BLaER1 treated with 17β-estradiol and CSF1 and Interleukin-3, amounts not matched to agents 10 nM and 100 nM (cell line): ENCODE data around the gene ANP32A.

ENCODE experiments used
- H3K27ac ChIP-seq, 11 experiments: shearing (Covaris generic); formaldehyde crosslinking; 2 replicates each; pipeline ENCODE4 v1.8.1; 2022
- H3K27me3 ChIP-seq, 11 experiments: shearing (Covaris generic); formaldehyde crosslinking; 2 replicates each; pipeline ENCODE4 v1.8.1; 2022
- H3K36me3 ChIP-seq, 11 experiments: shearing (Covaris generic); formaldehyde crosslinking; 2 replicates each; pipeline ENCODE4 v1.8.1; 2022
- H3K4me1 ChIP-seq, 10 experiments: shearing (Covaris generic); formaldehyde crosslinking; 2 replicates each; pipeline ENCODE4 v1.8.1; 2022
- H3K4me2 ChIP-seq, 11 experiments: shearing (Covaris generic); formaldehyde crosslinking; 2 replicates each; pipeline ENCODE4 v1.8.1; 2022
- H3K4me3 ChIP-seq, 10 experiments: shearing (Covaris generic); formaldehyde crosslinking; 2 replicates each; pipeline ENCODE4 v1.8.1; 2022
- H3K9ac ChIP-seq, 11 experiments: shearing (Covaris generic); formaldehyde crosslinking; 2 replicates each; pipeline ENCODE4 v1.8.1; 2022
- H3K9me3 ChIP-seq, 11 experiments: shearing (Covaris generic); formaldehyde crosslinking; replicated peaks in 1 of 11; 2 replicates each; pipeline ENCODE4 v1.8.1; 2022
- H4K20me1 ChIP-seq, 11 experiments: shearing (Covaris generic); formaldehyde crosslinking; 2 replicates each; pipeline ENCODE4 v1.8.1; 2022
- Cebpa-rat ChIP-seq, 11 experiments: shearing (Covaris generic); IDR thresholded peaks; 2 replicates each; pipeline ENCODE4 v1.8.1; 2022

Gene ANP32A

DNA sequence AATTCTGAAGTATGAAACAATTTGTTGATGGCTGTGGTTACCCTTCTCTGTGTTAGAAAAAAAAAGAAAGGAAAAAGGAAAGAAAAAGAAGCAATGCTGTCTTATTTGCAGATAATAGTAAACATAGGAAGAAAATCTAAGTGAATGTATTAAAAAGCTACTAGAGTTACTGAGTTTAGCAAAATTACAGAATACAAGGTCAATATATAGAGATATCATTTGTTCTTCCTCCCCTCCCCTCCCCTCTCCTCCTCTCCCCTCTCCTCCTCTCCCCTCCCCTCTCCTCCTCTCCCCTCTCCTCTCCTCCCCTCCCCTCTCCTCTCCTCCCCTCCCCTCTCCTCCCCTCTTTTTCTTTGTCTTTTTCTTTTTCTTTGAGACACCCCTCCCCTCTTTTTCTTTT lies 69.1 kb downstream of the ANP32A start:
- H3K27me3 ChIP-seq: no peaks in the 10 kb centered on the region
- H3K4me1 ChIP-seq: peaks cover 0 to 12% (median 0%) of the 10 kb centered on the region in 10 experiments; a peak in 8 of 20 replicates
- TF ChIP-seq Cebpa-rat (IDR thresholded peaks at IDR 0.05): no peak
- no peak overlapping the region for H3K27ac ChIP-seq
- H3K36me3 ChIP-seq: no peaks in the 10 kb centered on the region
- H3K9me3 ChIP-seq: peaks cover 9 to 29% (median 16%) of the 10 kb centered on the region in 11 experiments
- H3K4me3 ChIP-seq: no peak overlapping the region
- no peak overlapping the region for H3K4me2 ChIP-seq
- no peaks in the 10 kb centered on the region for H4K20me1 ChIP-seq
- no peak overlapping the region for H3K9ac ChIP-seq

- no peak overlapping the region for H3K4me2 ChIP-seq
- H3K9me3 ChIP-seq: peaks cover 9 to 29% (median 16%) of the 10 kb centered on the region in 11 experiments
- H3K27me3 ChIP-seq: no peaks in the 10 kb centered on the region
- no peaks in the 10 kb centered on the region for H4K20me1 ChIP-seq
- H3K9ac ChIP-seq: no peak overlapping the region
- TF ChIP-seq Cebpa-rat (IDR thresholded peaks at IDR 0.05): no peak
- H3K4me1 ChIP-seq: peaks cover 0 to 7% (median 0%) of the 10 kb centered on the region in 10 experiments; a peak in 8 of 20 replicates
- no peaks in the 10 kb centered on the region for H3K36me3 ChIP-seq
- no peak overlapping the region for H3K27ac ChIP-seq
- H3K4me3 ChIP-seq: no peak overlapping the region
Observed at GRCh38 chr15:68749793-68750192, 70.9 kb downstream of the ANP32A start.

DNA sequence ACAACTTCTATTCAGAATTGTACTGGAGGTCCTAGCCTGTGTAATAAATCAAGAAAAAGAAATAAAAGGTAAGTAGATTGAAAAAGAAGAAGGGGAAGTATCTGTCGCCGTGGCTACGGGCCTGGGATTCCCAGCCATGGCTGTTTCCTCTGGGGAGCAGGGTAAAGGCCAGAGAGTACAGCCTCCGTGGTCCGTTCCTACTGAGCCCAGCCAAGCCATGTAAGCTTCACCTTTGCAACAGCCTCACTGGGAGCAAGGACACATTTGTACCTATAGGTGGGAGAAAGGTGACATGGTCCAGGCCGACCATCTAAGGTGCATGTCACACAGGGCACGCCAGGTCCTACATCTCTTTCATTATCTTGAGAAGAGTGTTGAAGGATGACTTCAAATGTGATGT lies 71.3 kb downstream of the ANP32A start:
- Histone ChIP-seq H3K36me3 (no peaks in the 10 kb centered on the region), H3K9me3 (peaks cover 9 to 29% (median 16%) of the 10 kb centered on the region in 11 experiments), H4K20me1 (no peaks in the 10 kb centered on the region), H3K9ac (no peak overlapping the region), H3K27ac (no peak overlapping the region), H3K4me1 (0 out of 20 replicates have a peak, but pooled peaks cover 0 to 3% (median 0%) of the 10 kb centered on the region in 10 experiments), H3K27me3 (no peaks in the 10 kb centered on the region), H3K4me3 (no peak overlapping the region), H3K4me2 (no peak overlapping the region)
- no peak for TF ChIP-seq Cebpa-rat (IDR thresholded peaks at IDR 0.05)

- H3K27me3 ChIP-seq: no peaks in the 10 kb centered on the region
- no peak overlapping the region for H3K4me3 ChIP-seq
- H3K27ac ChIP-seq: no peak overlapping the region
- no peak overlapping the region for H3K9ac ChIP-seq
- H3K4me2 ChIP-seq: no peak overlapping the region
- H3K4me1 ChIP-seq: peaks cover 0 to 6% (median 0%) of the 10 kb centered on the region in 10 experiments; a peak in 3 of 20 replicates
- no peaks in the 10 kb centered on the region for H4K20me1 ChIP-seq
- H3K9me3 ChIP-seq: peaks cover 0 to 3% (median 0%) of the 10 kb centered on the region in 11 experiments; a peak in 7 of 22 replicates
- H3K36me3 ChIP-seq: no peaks in the 10 kb centered on the region
- no peak for TF ChIP-seq Cebpa-rat (IDR thresholded peaks at IDR 0.05)
Observed at GRCh38 chr15:68743256-68743655, 77.4 kb downstream of the ANP32A start.

DNA sequence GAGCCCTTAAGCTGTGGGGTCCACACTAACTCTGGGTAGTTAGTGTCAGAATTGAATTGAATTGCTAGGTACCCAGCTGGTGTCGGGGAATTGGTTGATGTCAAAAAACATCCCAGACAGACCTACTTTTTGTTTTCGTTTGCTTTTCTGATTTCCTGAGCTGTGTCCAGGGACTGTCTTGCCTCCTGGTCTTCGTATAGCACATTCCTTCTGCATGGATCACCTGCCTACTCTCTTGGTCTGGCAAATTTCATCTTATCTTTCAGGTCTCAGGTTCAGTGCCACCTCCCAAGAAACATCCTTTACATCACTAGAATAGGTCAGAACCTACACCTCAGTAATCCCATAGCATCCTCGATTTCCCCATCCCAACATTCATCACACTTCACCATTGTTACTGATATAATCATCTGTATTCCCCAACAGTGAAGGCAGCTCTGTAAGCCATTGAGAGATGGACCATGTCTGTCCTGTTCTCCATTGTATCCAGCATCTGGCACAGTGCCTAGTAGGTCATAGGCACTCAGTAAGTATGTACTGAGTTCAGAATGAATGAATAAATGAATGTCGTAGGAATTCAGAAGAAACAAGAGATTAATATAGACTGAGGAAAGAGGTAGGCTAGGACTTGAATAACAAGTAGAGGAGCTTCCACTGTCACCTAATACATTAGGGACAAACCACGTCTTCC lies 81.2 kb downstream of the ANP32A start:
- Histone ChIP-seq H4K20me1 (no peaks in the 10 kb centered on the region), H3K27ac (no peak overlapping the region), H3K27me3 (no peaks in the 10 kb centered on the region), H3K4me2 (no peak overlapping the region), H3K4me1 (peaks cover 0 to 10% (median 5%) of the 10 kb centered on the region in 10 experiments; a peak in 13 of 20 replicates), H3K36me3 (no peaks in the 10 kb centered on the region), H3K4me3 (no peak overlapping the region), H3K9ac (no peak overlapping the region), H3K9me3 (no peaks in the 10 kb centered on the region)
- no peak for TF ChIP-seq Cebpa-rat (IDR thresholded peaks at IDR 0.05)

DNA sequence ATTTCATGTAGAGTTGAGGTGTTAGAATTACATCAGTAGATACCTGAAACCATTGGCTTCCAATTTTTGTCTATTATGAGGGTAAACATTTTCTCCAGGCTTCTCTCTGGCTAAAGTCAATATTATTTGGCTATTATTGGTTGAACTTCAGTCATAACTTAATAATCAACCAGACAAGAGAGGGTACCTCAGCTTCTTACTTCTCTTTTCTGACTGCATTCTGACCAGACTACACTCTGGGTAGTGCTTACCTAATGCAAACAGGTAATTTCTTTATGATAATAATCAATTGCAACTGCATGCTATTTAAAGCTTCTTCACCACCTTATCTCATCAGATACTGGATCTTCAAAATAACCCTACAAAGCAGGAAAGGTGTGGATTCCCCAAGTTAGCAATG lies 85.1 kb downstream of the ANP32A start:
- Histone ChIP-seq H3K27ac (no peak overlapping the region), H3K4me1 (peaks cover 6 to 29% (median 17%) of the 10 kb centered on the region in 10 experiments; a peak in 17 of 20 replicates), H3K27me3 (no peaks in the 10 kb centered on the region), H3K9ac (no peak overlapping the region), H3K36me3 (no peaks in the 10 kb centered on the region), H4K20me1 (no peaks in the 10 kb centered on the region), H3K4me2 (no peak overlapping the region), H3K9me3 (no peaks in the 10 kb centered on the region), H3K4me3 (no peak overlapping the region)
- no peak for TF ChIP-seq Cebpa-rat (IDR thresholded peaks at IDR 0.05)

DNA sequence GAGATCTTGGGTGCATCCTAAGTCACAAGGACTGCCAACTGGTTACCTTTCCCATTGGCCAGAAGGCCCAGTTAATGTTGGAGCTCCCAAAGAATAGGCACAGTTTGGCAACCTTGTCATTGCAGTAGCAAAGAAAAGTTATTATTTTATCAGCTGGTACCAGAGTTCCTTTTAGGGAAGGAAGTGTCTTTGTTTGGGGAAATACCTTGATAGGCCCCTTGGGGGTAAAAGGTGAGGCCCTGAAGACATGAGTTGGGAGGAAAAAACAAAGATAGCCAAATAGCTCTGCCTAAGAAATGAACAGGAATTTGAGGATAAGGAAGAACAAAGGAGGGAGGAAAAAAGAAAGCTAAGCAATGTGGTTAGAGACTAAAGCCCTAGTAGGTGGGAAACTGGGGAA lies 85.8 kb downstream of the ANP32A start:
- Histone ChIP-seq H4K20me1 (no peaks in the 10 kb centered on the region), H3K4me1 (peaks cover 6 to 35% (median 21%) of the 10 kb centered on the region in 10 experiments; a peak in 17 of 20 replicates), H3K9ac (no peak overlapping the region), H3K4me2 (peak overlapping the region in 8 of 11 experiments; percentile 2 to 41 (median 11); a peak in 6 of 22 replicates), H3K27ac (no peak overlapping the region), H3K36me3 (no peaks in the 10 kb centered on the region), H3K9me3 (no peaks in the 10 kb centered on the region), H3K4me3 (no peak overlapping the region), H3K27me3 (no peaks in the 10 kb centered on the region)
- no peak for TF ChIP-seq Cebpa-rat (IDR thresholded peaks at IDR 0.05)

DNA sequence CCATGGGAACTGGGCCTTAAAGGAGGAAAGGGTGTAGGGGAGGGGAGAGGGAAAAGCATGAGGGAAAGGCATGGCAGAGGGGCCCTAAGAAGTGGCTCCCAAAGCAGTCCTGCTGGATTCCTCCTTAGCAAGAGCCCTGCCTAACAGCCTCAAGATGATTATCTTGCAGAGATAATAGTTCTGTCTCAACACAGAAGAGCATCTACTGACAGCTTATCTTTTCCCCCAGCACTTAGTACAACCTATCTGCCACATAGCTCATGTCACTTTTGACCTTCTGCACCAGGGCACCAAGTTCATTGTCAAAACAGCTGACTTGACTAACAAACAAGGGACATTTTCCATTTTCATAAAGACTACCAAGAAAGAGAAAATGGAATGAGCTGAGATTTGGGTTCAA lies 86.3 kb downstream of the ANP32A start:
- Histone ChIP-seq H3K4me1 (peaks cover 6 to 35% (median 21%) of the 10 kb centered on the region in 10 experiments; a peak in 17 of 20 replicates), H3K27ac (no peak overlapping the region), H3K9me3 (no peaks in the 10 kb centered on the region), H3K9ac (no peak overlapping the region), H3K4me3 (no peak overlapping the region), H3K4me2 (peak overlapping the region in 8 of 11 experiments; percentile 33 to 75 (median 50); a peak in 12 of 22 replicates), H3K36me3 (no peaks in the 10 kb centered on the region), H3K27me3 (no peaks in the 10 kb centered on the region), H4K20me1 (no peaks in the 10 kb centered on the region)
- no peak for TF ChIP-seq Cebpa-rat (IDR thresholded peaks at IDR 0.05)

DNA sequence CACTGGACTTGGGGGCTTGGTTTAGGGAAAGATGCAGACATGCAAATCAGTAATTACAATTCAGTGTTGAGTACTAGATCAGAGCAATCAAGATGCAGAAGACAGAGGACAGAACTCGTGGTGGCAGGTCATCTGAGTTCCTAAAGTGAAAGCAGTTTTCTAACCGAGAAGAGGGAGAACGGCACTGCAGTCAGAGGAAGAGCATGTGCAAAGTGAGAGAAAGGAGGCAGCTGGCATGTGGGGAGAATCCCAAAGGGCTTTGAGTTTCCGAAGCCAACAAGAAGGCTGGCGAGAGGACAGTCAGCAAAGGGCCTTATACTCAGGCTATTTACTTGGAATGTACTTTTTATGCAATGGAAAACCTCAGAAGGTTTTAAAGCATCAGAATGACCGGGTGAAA lies 87.0 kb downstream of the ANP32A start:
- no peaks in the 10 kb centered on the region for H3K27me3 ChIP-seq
- no peak overlapping the region for H3K4me3 ChIP-seq
- H3K9me3 ChIP-seq: no peaks in the 10 kb centered on the region
- H3K27ac ChIP-seq: no peak overlapping the region
- H3K4me1 ChIP-seq: peaks cover 6 to 35% (median 21%) of the 10 kb centered on the region in 10 experiments; a peak in 17 of 20 replicates
- no peaks in the 10 kb centered on the region for H4K20me1 ChIP-seq
- TF ChIP-seq Cebpa-rat (IDR thresholded peaks at IDR 0.05): no peak
- no peak overlapping the region; a peak in 1 of 22 replicates for H3K9ac ChIP-seq
- H3K4me2 ChIP-seq: peak overlapping the region; percentile 18 to 75 (median 49); a peak in 20 of 22 replicates
- no peaks in the 10 kb centered on the region for H3K36me3 ChIP-seq

- H3K36me3 ChIP-seq: no peaks in the 10 kb centered on the region
- H3K4me3 ChIP-seq: no peak overlapping the region
- TF ChIP-seq Cebpa-rat (IDR thresholded peaks at IDR 0.05): no peak
- no peaks in the 10 kb centered on the region for H4K20me1 ChIP-seq
- no peak overlapping the region for H3K4me2 ChIP-seq
- no peaks in the 10 kb centered on the region for H3K27me3 ChIP-seq
- H3K4me1 ChIP-seq: peaks cover 6 to 35% (median 26%) of the 10 kb centered on the region in 10 experiments; a peak in 17 of 20 replicates
- H3K9me3 ChIP-seq: no peaks in the 10 kb centered on the region
- no peak overlapping the region for H3K9ac ChIP-seq
- no peak overlapping the region for H3K27ac ChIP-seq
Observed at GRCh38 chr15:68732451-68732850, 88.2 kb downstream of the ANP32A start.
